B cell (primary cell): ENCODE data around the gene PABPC3. TPM values are rescaled to one million over a fixed set of nuclear protein-coding genes. Genes with fewer than 3 reads are reported as not detected.

Experiments
- ATAC-seq: fragments of 200-7000 bp; cut with Tn5 transposase; one replicate; pipeline ENCODE4 v1.10.0; 2021; ENCODE audit warnings: low read depth, mild to moderate bottlenecking, moderate number of reproducible peaks, moderate library complexity
- CTCF ChIA-PET: fragments of 350-600 bp; sonication (Branson Sonifier 250); formaldehyde crosslinking; loops from one replicate; lab custom pipeline; 2021; ENCODE audit warnings: antibody characterized with exemption, inconsistent platforms; lab: Charles Lee
- POLR2A ChIA-PET: fragments of 350-600 bp; sonication (Branson Sonifier 250); formaldehyde crosslinking; loops from one replicate; lab custom pipeline; 2021; ENCODE audit warnings: antibody characterized with exemption; lab: Charles Lee
- DNase-seq: peaks from one replicate; pipeline ENCODE4 v3.0.0; 2013
- H2AFZ ChIP-seq: 2 replicates; pipeline ENCODE4 v1.6.1; 2012; ENCODE audit warnings: mild to moderate bottlenecking, low read depth, low read length; ENCODE audit not compliant: insufficient read depth, poor library complexity, severe bottlenecking
- H3K27ac ChIP-seq, 2 donors: 1 replicate in 1 of 2; 2 replicates in 1 of 2; pipeline ENCODE4 v1.5.1; 2012 to 2013; ENCODE audit warnings: low read length in 2 of 2, mild to moderate bottlenecking in 2 of 2, moderate library complexity in 1 of 2
- H3K27me3 ChIP-seq, 4 experiments: fragments of 200-600 bp in 1 of 4; sonication (generic) in 1 of 4; replicated peaks in 1 of 4; 1 replicate in 2 of 4; 2 replicates in 2 of 4; pipeline versions ENCODE4 v1.6.1 to v1.7.0; 2013 to 2016; ENCODE audit warnings: low read length in 3 of 4, mild to moderate bottlenecking in 2 of 4, mixed read lengths in 1 of 4, moderate library complexity in 1 of 4; ENCODE audit not compliant: insufficient read depth in 4 of 4, control insufficient read depth in 3 of 4; ENCODE audit errors: control extremely low read depth in 1 of 4
- H3K36me3 ChIP-seq, 2 experiments: replicated peaks in 1 of 2; 1 replicate in 1 of 2; 2 replicates in 1 of 2; pipeline versions ENCODE4 v1.6.1 to v1.7.1; 2013; ENCODE audit warnings: low read length in 1 of 2; ENCODE audit not compliant: insufficient read depth in 2 of 2, control insufficient read depth in 1 of 2; ENCODE audit errors: control extremely low read depth in 1 of 2, extremely low read depth in 1 of 2
- H3K4me1 ChIP-seq, 2 donors: fragments of 200-600 bp in 1 of 2; sonication (generic) in 1 of 2; 1 replicate in 1 of 2; 2 replicates in 1 of 2; pipeline versions ENCODE4 v1.5.1 to v1.6.1; 2013 to 2017; ENCODE audit warnings: low read length in 2 of 2; ENCODE audit not compliant: control insufficient read depth in 2 of 2, insufficient read depth in 2 of 2
- H3K4me2 ChIP-seq: replicated peaks from 2 replicates; pipeline ENCODE3; 2012; ENCODE audit warnings: mild to moderate bottlenecking, low read depth, low read length; ENCODE audit not compliant: poor library complexity, severe bottlenecking
- H3K4me3 ChIP-seq, 5 experiments: fragments of 200-600 bp in 1 of 5; sonication (generic) in 1 of 5; 1 replicate in 3 of 5; 2 replicates in 2 of 5; pipeline versions ENCODE4 v1.5.1 to v1.7.0; 2011 to 2016; ENCODE audit warnings: low read length in 4 of 5, mild to moderate bottlenecking in 4 of 5, low read depth in 2 of 5, control low read depth in 1 of 5, moderate library complexity in 1 of 5; ENCODE audit not compliant: insufficient read depth in 1 of 5; ENCODE audit errors: control extremely low read depth in 1 of 5, extremely low read depth in 1 of 5
- H3K79me2 ChIP-seq: fragments of 200-600 bp; sonication (generic); one replicate; pipeline ENCODE4 v1.6.0; 2016; ENCODE audit warnings: low read length; ENCODE audit not compliant: control insufficient read depth, insufficient read depth
- H3K9ac ChIP-seq: fragments of 200-600 bp; sonication (generic); 2 replicates; pipeline ENCODE4 v1.6.1; 2017; ENCODE audit warnings: mild to moderate bottlenecking, low read length, moderate library complexity
- H3K9me3 ChIP-seq, 3 donors: one replicate each; pipeline versions ENCODE4 v1.6.1 to v1.7.1; 2013; ENCODE audit warnings: low read length in 2 of 3; ENCODE audit not compliant: control insufficient read depth in 2 of 3, insufficient read depth in 1 of 3; ENCODE audit errors: control extremely low read depth in 1 of 3
- H4K20me1 ChIP-seq: 2 replicates; pipeline ENCODE4 v1.6.0; 2012; ENCODE audit warnings: mild to moderate bottlenecking, low read length; ENCODE audit not compliant: insufficient read depth, control insufficient read depth, poor library complexity, severe bottlenecking
- H3K27ac Mint-ChIP-seq: one replicate; pipeline ENCODE4 v1.8.0; 2021; ENCODE audit warnings: mixed read lengths
- H3K27me3 Mint-ChIP-seq: one replicate; pipeline ENCODE4 v1.8.0; 2021; ENCODE audit warnings: mixed read lengths
- H3K4me1 Mint-ChIP-seq: one replicate; pipeline ENCODE4 v1.8.0; 2021; ENCODE audit warnings: mixed read lengths
- H3K4me3 Mint-ChIP-seq: one replicate; pipeline ENCODE4 v1.8.0; 2021; ENCODE audit warnings: mixed read lengths
- H3K9me3 Mint-ChIP-seq: one replicate; pipeline ENCODE4 v1.8.0; 2022; ENCODE audit warnings: mixed read lengths; ENCODE audit not compliant: insufficient read depth
- CTCF ChIP-seq: fragments of 200-600 bp; IDR thresholded peaks from one replicate; pipeline ENCODE4 v1.8.0; 2022; ENCODE audit warnings: antibody characterized with exemption, mild to moderate bottlenecking
- EZH2 ChIP-seq: IDR thresholded peaks from 2 replicates; pipeline ENCODE4 v1.6.1; 2012; ENCODE audit warnings: borderline replicate concordance, low read depth, mild to moderate bottlenecking, moderate library complexity, low read length; ENCODE audit not compliant: insufficient read depth, poor library complexity, severe bottlenecking
- WGBS: methylation state at CpG from one replicate; pipeline ENCODE4 v1.1.5; 2013; ENCODE audit warnings: missing lambda C conversion rate; ENCODE audit not compliant: insufficient coverage; 5-methylcytosine and 5-hydroxymethylcytosine counted together
- intact Hi-C: fragments of 100-400 bp; cut with micrococcal nuclease; formaldehyde crosslinking; loops from one replicate; pipeline ENCODE4 v1.10.0; 2022
- polyA plus RNA-seq: library from polyadenylated mRNA; depleted of rRNA; stranded (reverse); fragments of >200 nt; gene quantifications from 2 replicates; pipeline ENCODE4 v1.2.3, GENCODE V29; 2012
- total RNA-seq, 2 donors: library from RNA; stranded (reverse); fragments of 120-200 nt in 1 of 2; gene quantifications; 1 replicate in 1 of 2; 2 replicates in 1 of 2; pipeline versions ENCODE4 v1.2.3 to v1.2.4, GENCODE V29; 2013 to 2022

The PABPC3 gene
- total and polyA plus RNA-seq, 2 donors (not counting 1 experiment from before 2014, with no cell fraction given): 0.06 to 0.10 TPM

- Mint-ChIP-seq H3K27ac (no peak overlapping the region), H3K4me1 (no peaks in the 10 kb centered on the region), H3K9me3 (no peaks in the 10 kb centered on the region), H3K27me3 (peaks cover 22% of the 10 kb centered on the region), H3K4me3 (no peak overlapping the region)
- intact Hi-C loops: no loop called here
- Histone ChIP-seq H3K4me3 (no peak overlapping the region), H4K20me1 (no peaks in the 10 kb centered on the region), H3K79me2 (no peaks in the 10 kb centered on the region), H2AFZ (no peak overlapping the region), H3K9ac (no peak overlapping the region), H3K4me2 (no peak overlapping the region), H3K36me3 (no peaks in the 10 kb centered on the region), H3K9me3 (no peaks in the 10 kb centered on the region), H3K4me1 (no peaks in the 10 kb centered on the region), H3K27ac (no peak overlapping the region), H3K27me3 (peaks cover 0 to 8% (median 3%) of the 10 kb centered on the region in 4 experiments)
- CTCF ChIA-PET: no interaction called here
- POLR2A ChIA-PET: no interaction called here
- no peak for TF ChIP-seq EZH2
- ATAC-seq: no peak
- 92% methylated on average over 4 of the region's 6 CpGs for WGBS
- DNase-seq: no peak
Observed at GRCh38 chr13:25131881-25132420, 36.0 kb downstream of the PABPC3 start.

DNA sequence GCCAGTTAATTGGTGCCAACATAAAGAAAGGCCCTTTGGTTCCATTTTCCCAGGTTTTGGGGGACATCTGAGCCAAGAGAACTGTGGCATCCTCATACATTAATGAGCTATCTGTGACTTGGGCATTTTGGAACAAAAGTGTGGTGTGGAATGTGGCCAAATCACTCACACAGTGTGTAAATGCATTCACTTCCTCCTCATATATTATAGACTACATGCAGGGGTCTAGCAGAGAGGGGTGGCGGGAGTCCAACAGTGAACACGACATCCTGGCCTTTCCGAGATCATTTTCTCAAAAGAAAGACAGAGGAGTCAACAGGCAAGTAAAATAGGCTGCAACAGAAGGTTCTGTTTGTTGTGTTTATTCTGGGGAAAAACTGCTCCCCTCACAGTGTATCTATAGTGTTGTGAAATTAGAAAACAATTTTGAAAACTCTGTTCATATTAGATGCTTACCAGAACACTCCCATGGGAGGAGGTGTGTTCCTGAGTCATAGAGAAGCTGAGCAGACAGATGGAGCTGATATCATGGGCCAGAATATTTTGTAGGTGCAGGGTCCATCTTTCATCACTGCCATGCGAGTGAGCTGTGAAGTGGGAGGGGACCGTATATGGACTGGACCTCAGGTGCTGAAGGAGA lies 36.9 kb downstream of the PABPC3 start:
- ChIA-PET POLR2A (no interaction called here), CTCF (no interaction called here)
- H3K4me1 Mint-ChIP-seq: no peaks in the 10 kb centered on the region
- Histone ChIP-seq H3K27ac (no peak overlapping the region), H3K79me2 (no peaks in the 10 kb centered on the region), H3K36me3 (no peaks in the 10 kb centered on the region), H3K4me3 (no peak overlapping the region), H3K9ac (no peak overlapping the region), H4K20me1 (no peaks in the 10 kb centered on the region), H3K9me3 (no peaks in the 10 kb centered on the region), H2AFZ (no peak overlapping the region), H3K27me3 (peaks cover 0 to 9% (median 4%) of the 10 kb centered on the region in 4 experiments), H3K4me2 (no peak overlapping the region), H3K4me1 (no peaks in the 10 kb centered on the region)
- no peak overlapping the region for H3K27ac Mint-ChIP-seq
- H3K4me3 Mint-ChIP-seq: no peak overlapping the region
- WGBS: 37% methylated on average over 3 of the region's 5 CpGs
- ATAC-seq: no peak
- TF ChIP-seq CTCF: no peak
- TF ChIP-seq EZH2: no peak
- no peaks in the 10 kb centered on the region for H3K9me3 Mint-ChIP-seq
- intact Hi-C loops: no loop called here
- peaks cover 26% of the 10 kb centered on the region for H3K27me3 Mint-ChIP-seq
- no peak for DNase-seq
